GM19099 (cell line): ENCODE measurements around the gene PSME1.

Experiments used
- POLR2A ChIP-seq: IDR thresholded peaks from 3 replicates; pipeline ENCODE4 v1.6.1; 2011; ENCODE audit warnings: low read depth; ENCODE audit not compliant: insufficient read length; ENCODE audit errors: extremely low read depth

PSME1 gene

GRCh38 chr14:24098927-24099813 lies 36.8 kb upstream of the PSME1 start:
- TF ChIP-seq POLR2A: no peak

DNA sequence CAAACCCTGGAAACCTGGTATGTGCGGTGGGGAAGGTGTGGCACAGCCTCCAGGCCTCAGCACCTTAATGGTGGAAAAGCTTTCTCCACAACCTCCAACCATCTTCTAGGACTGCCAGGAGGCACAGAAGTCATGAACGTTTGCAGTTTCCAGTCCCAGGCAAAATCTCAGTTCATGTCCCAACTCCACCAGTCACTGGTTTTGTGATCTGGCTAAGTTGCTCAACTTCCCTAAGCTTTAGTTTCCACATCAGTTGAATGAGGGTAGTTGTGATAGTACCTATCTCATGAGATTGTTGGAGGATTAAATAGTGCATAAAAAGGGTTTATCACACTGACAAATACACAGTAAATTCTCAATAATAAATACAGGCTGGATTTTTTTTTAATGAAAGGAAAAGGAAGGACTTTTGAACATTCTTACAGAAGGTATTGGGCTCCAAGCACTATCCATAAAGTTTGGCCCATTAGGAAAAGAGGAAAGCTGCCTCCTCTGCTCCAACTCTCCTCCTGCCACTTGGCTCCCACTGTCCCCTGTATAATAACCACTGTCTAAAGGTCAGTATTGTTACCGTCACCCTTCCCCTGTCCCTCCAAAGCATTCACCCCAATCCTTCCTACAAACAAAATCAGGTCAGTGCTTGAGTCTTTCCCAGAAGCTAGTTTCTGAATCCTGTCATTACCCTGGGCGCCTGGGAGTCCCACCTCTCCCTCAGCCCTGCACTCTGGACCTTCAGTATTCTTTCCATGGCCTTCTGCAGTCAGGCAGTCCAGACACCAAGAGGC lies 35.6 kb upstream of the PSME1 start:
- no peak for TF ChIP-seq POLR2A

DNA sequence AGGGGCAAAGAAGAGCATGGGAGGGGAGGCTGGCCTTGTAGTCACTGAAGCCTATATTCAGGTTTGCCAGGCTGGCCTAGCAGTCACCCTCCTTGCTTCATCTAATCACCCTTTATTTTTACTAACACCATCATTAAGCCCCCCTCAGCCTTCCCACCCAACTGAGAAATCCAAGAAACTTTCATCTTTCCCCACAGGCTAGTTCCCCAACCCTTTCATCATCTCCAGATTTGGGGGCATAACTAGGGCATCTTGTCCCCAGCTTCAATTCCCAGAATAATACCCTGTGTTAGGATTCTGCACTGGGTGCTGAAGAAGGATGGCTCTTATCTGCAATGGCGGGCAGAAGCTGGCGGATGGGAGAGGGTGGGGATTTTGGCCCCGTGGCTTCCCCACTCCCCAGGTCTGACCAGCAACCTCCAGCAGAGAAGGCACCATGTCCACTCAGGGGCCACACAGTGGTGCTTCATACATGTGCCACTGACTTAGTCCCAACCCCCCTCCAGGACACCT lies 35.0 kb upstream of the PSME1 start:
- no peak for TF ChIP-seq POLR2A

DNA sequence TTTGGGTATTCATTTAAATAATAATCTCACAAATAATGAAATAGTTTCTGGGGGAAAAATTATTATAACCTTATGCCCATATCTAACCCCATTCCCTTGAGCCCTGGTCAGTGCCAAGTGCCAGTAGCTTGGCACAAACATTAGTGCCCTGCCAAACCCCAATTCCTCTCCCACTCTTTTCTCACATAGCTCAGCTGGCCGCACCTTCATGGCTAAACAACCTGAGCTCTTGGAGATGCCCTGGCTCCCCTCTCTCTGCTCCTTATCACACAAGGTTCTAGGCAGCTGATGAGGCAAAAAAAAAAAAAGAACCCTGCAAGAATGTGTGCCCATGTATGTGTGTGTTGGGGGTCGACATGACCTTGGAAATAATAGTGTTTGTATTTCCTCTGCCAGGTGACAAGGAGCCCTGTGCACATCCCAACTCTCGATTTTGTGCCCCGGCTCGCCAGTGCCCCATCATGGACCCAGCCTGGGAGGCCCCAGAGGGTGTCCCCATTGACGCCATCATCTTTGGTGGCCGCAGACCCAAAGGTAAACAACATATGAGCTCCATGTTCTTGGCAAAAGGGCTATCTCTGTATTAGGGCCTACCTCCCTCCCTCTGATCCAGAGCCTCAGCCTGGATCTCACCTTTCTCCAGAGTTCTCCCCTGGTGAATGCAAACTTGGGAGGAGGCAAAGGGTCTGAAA lies 33.5 kb upstream of the PSME1 start:
- TF ChIP-seq POLR2A: no peak

DNA sequence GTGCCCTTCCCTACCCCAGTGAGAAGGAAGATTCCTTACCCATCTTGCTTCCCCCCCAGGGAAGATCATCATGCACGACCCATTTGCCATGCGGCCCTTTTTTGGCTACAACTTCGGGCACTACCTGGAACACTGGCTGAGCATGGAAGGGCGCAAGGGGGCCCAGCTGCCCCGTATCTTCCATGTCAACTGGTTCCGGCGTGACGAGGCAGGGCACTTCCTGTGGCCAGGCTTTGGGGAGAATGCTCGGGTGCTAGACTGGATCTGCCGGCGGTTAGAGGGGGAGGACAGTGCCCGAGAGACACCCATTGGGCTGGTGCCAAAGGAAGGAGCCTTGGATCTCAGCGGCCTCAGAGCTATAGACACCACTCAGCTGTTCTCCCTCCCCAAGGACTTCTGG lies 32.5 kb upstream of the PSME1 start:
- TF ChIP-seq POLR2A: no peak

GRCh38 chr14:24106672-24107271 lies 29.2 kb upstream of the PSME1 start:
- no peak for TF ChIP-seq POLR2A

DNA sequence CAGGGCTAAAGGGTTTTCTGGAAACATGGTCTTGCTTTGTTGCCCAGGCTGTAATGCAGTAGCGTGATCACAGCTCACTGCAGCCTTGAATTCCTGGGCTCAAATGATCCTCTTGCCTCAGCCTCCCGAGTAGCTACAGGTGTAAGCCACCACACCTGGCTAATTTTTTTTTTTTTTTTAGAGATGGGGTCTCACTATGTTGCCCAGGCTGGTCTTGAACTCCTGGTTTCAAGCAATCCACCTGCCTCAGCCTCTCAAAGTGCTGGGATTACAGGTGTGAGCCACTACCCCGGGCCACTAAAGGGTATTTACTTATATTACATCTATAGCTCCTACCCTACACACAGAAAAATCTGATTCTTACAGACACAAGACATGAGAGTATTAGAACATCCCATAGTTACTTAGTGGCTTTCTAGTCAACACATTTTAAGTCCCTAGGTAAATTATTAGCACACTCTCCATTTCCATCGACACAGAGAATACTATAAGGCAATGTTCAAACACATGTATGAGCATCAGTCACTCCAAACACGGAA lies 27.6 kb upstream of the PSME1 start:
- TF ChIP-seq POLR2A: no peak

DNA sequence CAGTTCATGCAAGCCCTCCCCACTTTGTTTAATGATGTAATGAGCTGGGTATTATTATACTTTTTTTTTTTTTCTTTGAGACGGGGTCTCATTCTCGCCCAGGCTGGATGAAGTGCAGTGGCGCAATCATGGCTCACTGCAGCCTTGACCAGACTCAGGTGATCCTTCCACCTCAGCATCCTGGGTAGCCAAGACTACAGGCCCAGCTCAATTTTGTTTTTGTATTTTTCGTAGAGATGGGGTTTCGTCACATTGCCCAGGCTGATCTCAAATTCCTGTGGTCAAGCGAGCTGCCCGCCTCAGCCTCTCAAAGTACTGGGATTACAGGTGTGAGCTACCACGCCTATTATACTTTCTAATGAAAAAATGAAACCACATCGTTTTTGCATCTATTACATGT lies 25.9 kb upstream of the PSME1 start:
- no peak for TF ChIP-seq POLR2A

DNA sequence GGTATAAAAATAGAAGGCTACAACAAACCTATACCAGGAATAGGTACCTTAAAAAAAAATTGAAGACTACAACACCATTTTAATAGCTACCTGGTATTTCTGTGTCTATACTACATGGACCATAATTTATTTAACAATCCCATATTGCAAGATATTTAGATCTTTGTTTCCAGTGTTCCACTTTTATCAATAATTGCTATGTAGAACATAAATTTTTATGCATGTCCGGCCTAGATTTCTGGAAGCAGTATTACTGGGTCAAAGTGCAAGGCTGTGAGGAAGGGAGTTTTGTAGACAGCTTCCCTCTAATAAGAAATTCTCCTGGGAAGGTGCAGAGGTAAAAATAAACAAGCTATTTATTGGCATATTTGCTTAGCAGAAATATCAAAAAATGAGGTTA lies 25.5 kb upstream of the PSME1 start:
- no peak for TF ChIP-seq POLR2A

DNA sequence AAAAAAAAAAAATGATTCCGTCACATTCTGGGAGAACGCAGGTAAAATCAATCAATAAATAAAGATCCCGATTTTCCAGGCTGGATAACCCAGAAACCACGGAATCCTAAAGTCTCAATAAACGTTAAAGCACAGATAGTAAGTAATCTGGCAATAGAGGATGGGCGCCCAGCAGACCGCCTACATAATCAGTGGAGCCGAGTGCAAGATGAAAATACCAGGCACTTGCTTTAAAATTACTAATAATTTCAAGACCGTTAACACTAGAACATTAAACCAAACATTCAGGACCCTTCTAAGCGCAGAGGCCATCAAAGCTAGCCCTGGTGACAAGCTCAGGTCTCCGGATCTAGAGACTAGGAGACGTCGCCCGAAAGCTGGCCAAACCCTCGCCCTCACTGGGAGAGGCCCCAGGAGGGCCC lies 22.6 kb upstream of the PSME1 start:
- TF ChIP-seq POLR2A: no peak

- peak; percentile 82 for TF ChIP-seq POLR2A
Measured at GRCh38 chr14:24113801-24114531, 22.0 kb upstream of the PSME1 start.

- peak; percentile 53 for TF ChIP-seq POLR2A
Measured at GRCh38 chr14:24114532-24115421, 21.2 kb upstream of the PSME1 start, which contains the start of the genes DCAF11 and NRL. Gene DCAF11 (plus strand): TSS chr14:24114777. CDS start chr14:24115595, 818 bp downstream. Gene NRL (minus strand): TSS chr14:24114949. CDS start chr14:24082848, 32,101 bp downstream.

DNA sequence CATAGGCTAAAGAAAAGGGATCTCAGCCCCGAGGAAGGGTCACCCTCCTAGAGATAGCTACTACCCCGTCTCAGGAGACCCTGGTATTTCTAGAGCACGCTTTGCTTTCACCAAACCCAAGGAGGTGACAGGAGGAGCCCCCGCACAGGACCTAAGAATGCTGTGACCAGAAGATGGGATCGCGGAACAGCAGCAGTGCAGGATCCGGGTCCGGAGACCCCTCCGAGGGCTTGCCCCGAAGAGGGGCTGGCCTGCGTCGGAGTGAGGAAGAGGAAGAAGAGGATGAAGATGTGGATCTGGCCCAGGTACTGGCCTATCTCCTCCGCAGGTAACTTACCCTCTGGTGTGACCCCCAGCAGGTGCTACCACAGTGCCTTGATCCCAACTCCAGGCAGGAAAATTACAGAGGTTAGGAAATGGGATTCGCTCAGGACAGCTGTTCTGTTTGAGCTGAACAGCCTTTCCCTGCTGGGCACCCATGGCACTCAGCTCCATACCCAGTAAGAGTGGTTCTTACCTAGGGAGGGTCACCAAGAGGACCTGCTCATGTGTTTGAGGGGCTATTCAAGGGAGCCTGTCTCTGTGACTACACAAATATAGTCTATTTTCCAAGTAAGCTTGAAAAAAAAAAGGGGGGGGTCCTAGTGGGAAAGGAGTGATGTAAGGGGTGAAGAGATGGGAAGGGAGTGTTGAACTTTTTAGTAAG lies 20.4 kb upstream of the PSME1 start:
- no peak for TF ChIP-seq POLR2A
